A549 (cell line): Measurements from ENCODE around the gene ZCCHC9.

Experiments used
- CTCF ChIP-seq: fragments of >200 bp; sonication (Bioruptor Twin); formaldehyde crosslinking; IDR thresholded peaks from 3 replicates; pipeline ENCODE4 v1.5.1; 2016
- POLR2A ChIP-seq: IDR thresholded peaks from 2 replicates; pipeline ENCODE4 v1.6.1; 2012; ENCODE audit warnings: mild to moderate bottlenecking, low read length
- RCOR1 ChIP-seq: fragments of 150-350 bp; IDR thresholded peaks from 2 replicates; pipeline ENCODE4 v1.6.1; 2014; ENCODE audit warnings: antibody characterized with exemption, low read length, low read depth
- REST ChIP-seq: fragments of 200-600 bp; sonication (generic); IDR thresholded peaks from 2 replicates; pipeline ENCODE4 v1.6.1; 2016; ENCODE audit warnings: antibody characterized with exemption, mild to moderate bottlenecking, moderate library complexity

GRCh38 chr5:81316571-81316970 lies 15.2 kb downstream of the ZCCHC9 start:
- no peak for TF ChIP-seq POLR2A
- TF ChIP-seq CTCF: no peak
- no peak for TF ChIP-seq RCOR1
- TF ChIP-seq REST: no peak
